Vagina (tissue), 2 donors: Measurements from ENCODE around the gene ADISSP.

Experiments used
- CTCF ChIP-seq, 3 experiments: fragments of 450-650 bp in 2 of 3; fragments of 200-600 bp in 1 of 3; sonication (generic) in 1 of 3; IDR thresholded peaks; one replicate each; pipeline ENCODE4 v1.5.1; 2017 to 2019; ENCODE audit warnings: antibody characterized with exemption in 3 of 3, mild to moderate bottlenecking in 2 of 3, moderate library complexity in 2 of 3
- POLR2A ChIP-seq, 2 donors: fragments of 450-650 bp; IDR thresholded peaks; one replicate each; pipeline ENCODE4 v1.6.1; 2017; ENCODE audit warnings: antibody characterized with exemption in 2 of 2, mild to moderate bottlenecking in 2 of 2, moderate library complexity in 2 of 2
- POLR2AphosphoS5 ChIP-seq, 2 donors: sonication (generic); formaldehyde crosslinking; IDR thresholded peaks; one replicate each; pipeline ENCODE4 v1.9.0; 2017; ENCODE audit warnings: antibody characterized with exemption in 2 of 2, mild to moderate bottlenecking in 2 of 2, low read depth in 1 of 2; ENCODE audit not compliant: insufficient read depth in 1 of 2

- TF ChIP-seq POLR2A (IDR thresholded peaks at IDR 0.05) (no peak), CTCF (IDR thresholded peaks at IDR 0.05) (no peak), POLR2AphosphoS5 (IDR thresholded peaks at IDR 0.05; ENCODE audit: insufficient read depth in 1 of 2, low read depth in 1 of 2) (no peak)
Measured at GRCh38 chr20:3711484-3711941, 56.0 kb downstream of the ADISSP start.
